ENCODE results near the gene SEMA3D.

GRCh38 chr7:85234730-85235129 is 47.9 kb upstream of the SEMA3D start:
- no peak for TF ChIP-seq CTCF (IDR thresholded peaks at IDR 0.05)
- TF ChIP-seq EZH2 (IDR thresholded peaks at IDR 0.05; ENCODE audit: borderline replicate concordance, insufficient read depth, low read depth, low read length, poor library complexity, severe bottlenecking): no peak

All from B cell (primary cell).